ENCODE data around the gene PLXNA4. TPM values are rescaled to one million over a fixed set of nuclear protein-coding genes. Genes with fewer than 3 reads are reported as not detected.

PLXNA4 gene
- total RNA-seq, 1 experiment from 2014 or later = 0.81 TPM

DNA sequence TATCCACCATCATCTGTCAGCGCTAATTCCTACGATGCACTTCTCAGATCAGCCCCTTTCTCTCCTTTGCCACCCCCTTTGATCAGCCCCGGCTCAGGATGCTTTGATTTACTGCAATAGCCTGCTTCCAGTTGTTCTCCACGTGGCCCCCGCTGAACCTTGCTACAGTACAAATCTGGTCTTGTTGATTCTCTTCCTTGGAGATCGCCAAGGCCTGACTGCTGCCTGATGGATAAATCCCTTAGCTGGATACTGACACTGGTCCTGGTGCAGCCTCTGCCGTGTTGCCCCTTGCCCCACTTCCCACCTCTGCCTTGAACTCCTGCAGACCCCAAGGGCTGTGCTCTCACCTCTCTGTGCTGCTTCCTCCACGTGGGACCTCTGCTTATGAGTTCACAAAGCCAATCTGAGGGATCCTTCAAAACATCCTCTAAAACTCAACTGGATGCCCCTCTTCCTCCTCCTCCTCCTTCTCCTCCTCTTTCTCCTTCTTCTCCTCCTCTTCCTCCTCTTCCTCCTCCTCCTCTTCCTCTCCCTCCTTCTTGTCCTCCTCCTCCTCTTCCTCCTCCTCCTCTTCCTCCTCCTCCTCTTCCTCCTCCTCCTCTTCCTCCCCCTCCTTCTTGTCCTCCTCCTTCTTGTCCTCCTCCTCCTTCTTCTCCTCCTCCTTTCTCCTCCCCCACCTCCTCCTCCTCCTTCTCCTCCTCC is 15.3 kb downstream of the PLXNA4 start:
- peaks cover 3% of the 10 kb centered on the region; the same call in 1 of the 2 replicates for H3K36me3 Mint-ChIP-seq
- POLR2A ChIA-PET = no interaction called here
- peaks cover 14% of the 10 kb centered on the region for H3K4me1 Mint-ChIP-seq
- H3K4me3 Mint-ChIP-seq = no peak overlapping the region
- peaks cover 79% of the 10 kb centered on the region for H3K27me3 Mint-ChIP-seq (ENCODE audit: low read depth)
- TF ChIP-seq TEAD4 (CRISPR knock-in tag; IDR thresholded peaks at IDR 0.05) (no peak), OVOL2 (CRISPR knock-in tag; IDR thresholded peaks at IDR 0.05; ENCODE audit: borderline replicate concordance) (no peak), NFATC4 (CRISPR knock-in tag; IDR thresholded peaks at IDR 0.05) (no peak), FOXP1 (CRISPR knock-in tag; IDR thresholded peaks at IDR 0.05; ENCODE audit: borderline replicate concordance) (no peak)
- TF ChIP-seq, protein P1, sequence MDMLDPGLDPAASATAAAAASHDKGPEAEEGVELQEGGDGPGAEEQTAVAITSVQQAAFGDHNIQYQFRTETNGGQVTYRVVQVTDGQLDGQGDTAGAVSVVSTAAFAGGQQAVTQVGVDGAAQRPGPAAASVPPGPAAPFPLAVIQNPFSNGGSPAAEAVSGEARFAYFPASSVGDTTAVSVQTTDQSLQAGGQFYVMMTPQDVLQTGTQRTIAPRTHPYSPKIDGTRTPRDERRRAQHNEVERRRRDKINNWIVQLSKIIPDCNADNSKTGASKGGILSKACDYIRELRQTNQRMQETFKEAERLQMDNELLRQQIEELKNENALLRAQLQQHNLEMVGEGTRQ (CRISPR knock-in tag; IDR thresholded peaks at IDR 0.05) = no peak
- TF ChIP-seq, protein P2, sequence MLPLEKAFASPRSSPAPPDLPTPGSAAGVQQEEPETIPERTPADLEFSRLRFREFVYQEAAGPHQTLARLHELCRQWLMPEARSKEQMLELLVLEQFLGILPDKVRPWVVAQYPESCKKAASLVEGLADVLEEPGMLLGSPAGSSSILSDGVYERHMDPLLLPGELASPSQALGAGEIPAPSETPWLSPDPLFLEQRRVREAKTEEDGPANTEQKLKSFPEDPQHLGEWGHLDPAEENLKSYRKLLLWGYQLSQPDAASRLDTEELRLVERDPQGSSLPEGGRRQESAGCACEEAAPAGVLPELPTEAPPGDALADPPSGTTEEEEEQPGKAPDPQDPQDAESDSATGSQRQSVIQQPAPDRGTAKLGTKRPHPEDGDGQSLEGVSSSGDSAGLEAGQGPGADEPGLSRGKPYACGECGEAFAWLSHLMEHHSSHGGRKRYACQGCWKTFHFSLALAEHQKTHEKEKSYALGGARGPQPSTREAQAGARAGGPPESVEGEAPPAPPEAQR (CRISPR knock-in tag; IDR thresholded peaks at IDR 0.05) = no peak
- peaks cover 4% of the 10 kb centered on the region; the same call in 1 of the 2 replicates for H3K9me3 Mint-ChIP-seq
- DNase-seq (ENCODE audit: low spot score) = no peak
- no peak overlapping the region for H3K27ac Mint-ChIP-seq
- CTCF ChIA-PET = interaction anchor here (1.4 kb wide), 1 partner anchor 43 kb away, joined by 3 read pairs; no protein-coding TSS in a partner anchor
- no peak for ATAC-seq

- ChIA-PET POLR2A (no interaction called here), CTCF (interaction anchor here (1.4 kb wide), 1 partner anchor 42 kb away, joined by 3 read pairs; no protein-coding TSS in a partner anchor)
- Mint-ChIP-seq H3K4me1 (peaks cover 9% of the 10 kb centered on the region), H3K9me3 (peaks cover 4% of the 10 kb centered on the region; the same call in 1 of the 2 replicates), H3K4me3 (no peak overlapping the region), H3K27me3 (ENCODE audit: low read depth) (peaks cover 71% of the 10 kb centered on the region), H3K36me3 (peaks cover 3% of the 10 kb centered on the region; the same call in 1 of the 2 replicates), H3K27ac (no peak overlapping the region)
- DNase-seq (ENCODE audit: low spot score) (no peak), ATAC-seq (no peak)
- TF ChIP-seq, protein P3, sequence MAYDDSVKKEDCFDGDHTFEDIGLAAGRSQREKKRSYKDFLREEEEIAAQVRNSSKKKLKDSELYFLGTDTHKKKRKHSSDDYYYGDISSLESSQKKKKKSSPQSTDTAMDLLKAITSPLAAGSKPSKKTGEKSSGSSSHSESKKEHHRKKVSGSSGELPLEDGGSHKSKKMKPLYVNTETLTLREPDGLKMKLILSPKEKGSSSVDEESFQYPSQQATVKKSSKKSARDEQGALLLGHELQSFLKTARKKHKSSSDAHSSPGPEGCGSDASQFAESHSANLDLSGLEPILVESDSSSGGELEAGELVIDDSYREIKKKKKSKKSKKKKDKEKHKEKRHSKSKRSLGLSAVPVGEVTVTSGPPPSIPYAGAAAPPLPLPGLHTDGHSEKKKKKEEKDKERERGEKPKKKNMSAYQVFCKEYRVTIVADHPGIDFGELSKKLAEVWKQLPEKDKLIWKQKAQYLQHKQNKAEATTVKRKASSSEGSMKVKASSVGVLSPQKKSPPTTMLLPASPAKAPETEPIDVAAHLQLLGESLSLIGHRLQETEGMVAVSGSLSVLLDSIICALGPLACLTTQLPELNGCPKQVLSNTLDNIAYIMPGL (CRISPR knock-in tag; IDR thresholded peaks at IDR 0.05) = no peak
- TF ChIP-seq, protein P4, sequence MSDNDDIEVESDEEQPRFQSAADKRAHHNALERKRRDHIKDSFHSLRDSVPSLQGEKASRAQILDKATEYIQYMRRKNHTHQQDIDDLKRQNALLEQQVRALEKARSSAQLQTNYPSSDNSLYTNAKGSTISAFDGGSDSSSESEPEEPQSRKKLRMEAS (CRISPR knock-in tag; IDR thresholded peaks at IDR 0.05) = no peak
- TF ChIP-seq JAZF1 (CRISPR knock-in tag; IDR thresholded peaks at IDR 0.05) (no peak), NR1H2 (CRISPR knock-in tag; IDR thresholded peaks at IDR 0.05) (no peak), EMX1 (CRISPR knock-in tag; IDR thresholded peaks at IDR 0.05) (no peak), CDX4 (CRISPR knock-in tag; IDR thresholded peaks at IDR 0.05; ENCODE audit: borderline replicate concordance) (no peak), CREB1 (CRISPR knock-in tag; IDR thresholded peaks at IDR 0.05) (no peak), ZNF416 (CRISPR knock-in tag; IDR thresholded peaks at IDR 0.05) (no peak), ZMAT4 (CRISPR knock-in tag; IDR thresholded peaks at IDR 0.05) (no peak), ZNF219 (CRISPR knock-in tag; IDR thresholded peaks at IDR 0.05; ENCODE audit: borderline replicate concordance) (no peak), ZNF232 (CRISPR knock-in tag; IDR thresholded peaks at IDR 0.05) (no peak), NFATC4 (CRISPR knock-in tag; IDR thresholded peaks at IDR 0.05) (no peak)
- TF ChIP-seq, protein P5, sequence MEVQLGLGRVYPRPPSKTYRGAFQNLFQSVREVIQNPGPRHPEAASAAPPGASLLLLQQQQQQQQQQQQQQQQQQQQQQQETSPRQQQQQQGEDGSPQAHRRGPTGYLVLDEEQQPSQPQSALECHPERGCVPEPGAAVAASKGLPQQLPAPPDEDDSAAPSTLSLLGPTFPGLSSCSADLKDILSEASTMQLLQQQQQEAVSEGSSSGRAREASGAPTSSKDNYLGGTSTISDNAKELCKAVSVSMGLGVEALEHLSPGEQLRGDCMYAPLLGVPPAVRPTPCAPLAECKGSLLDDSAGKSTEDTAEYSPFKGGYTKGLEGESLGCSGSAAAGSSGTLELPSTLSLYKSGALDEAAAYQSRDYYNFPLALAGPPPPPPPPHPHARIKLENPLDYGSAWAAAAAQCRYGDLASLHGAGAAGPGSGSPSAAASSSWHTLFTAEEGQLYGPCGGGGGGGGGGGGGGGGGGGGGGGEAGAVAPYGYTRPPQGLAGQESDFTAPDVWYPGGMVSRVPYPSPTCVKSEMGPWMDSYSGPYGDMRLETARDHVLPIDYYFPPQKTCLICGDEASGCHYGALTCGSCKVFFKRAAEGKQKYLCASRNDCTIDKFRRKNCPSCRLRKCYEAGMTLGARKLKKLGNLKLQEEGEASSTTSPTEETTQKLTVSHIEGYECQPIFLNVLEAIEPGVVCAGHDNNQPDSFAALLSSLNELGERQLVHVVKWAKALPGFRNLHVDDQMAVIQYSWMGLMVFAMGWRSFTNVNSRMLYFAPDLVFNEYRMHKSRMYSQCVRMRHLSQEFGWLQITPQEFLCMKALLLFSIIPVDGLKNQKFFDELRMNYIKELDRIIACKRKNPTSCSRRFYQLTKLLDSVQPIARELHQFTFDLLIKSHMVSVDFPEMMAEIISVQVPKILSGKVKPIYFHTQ (CRISPR knock-in tag; IDR thresholded peaks at IDR 0.05) = no peak
- TF ChIP-seq, protein P6, sequence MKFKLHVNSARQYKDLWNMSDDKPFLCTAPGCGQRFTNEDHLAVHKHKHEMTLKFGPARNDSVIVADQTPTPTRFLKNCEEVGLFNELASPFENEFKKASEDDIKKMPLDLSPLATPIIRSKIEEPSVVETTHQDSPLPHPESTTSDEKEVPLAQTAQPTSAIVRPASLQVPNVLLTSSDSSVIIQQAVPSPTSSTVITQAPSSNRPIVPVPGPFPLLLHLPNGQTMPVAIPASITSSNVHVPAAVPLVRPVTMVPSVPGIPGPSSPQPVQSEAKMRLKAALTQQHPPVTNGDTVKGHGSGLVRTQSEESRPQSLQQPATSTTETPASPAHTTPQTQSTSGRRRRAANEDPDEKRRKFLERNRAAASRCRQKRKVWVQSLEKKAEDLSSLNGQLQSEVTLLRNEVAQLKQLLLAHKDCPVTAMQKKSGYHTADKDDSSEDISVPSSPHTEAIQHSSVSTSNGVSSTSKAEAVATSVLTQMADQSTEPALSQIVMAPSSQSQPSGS (CRISPR knock-in tag; IDR thresholded peaks at IDR 0.05; ENCODE audit: borderline replicate concordance, low read depth) = no peak
- TF ChIP-seq, protein P7, sequence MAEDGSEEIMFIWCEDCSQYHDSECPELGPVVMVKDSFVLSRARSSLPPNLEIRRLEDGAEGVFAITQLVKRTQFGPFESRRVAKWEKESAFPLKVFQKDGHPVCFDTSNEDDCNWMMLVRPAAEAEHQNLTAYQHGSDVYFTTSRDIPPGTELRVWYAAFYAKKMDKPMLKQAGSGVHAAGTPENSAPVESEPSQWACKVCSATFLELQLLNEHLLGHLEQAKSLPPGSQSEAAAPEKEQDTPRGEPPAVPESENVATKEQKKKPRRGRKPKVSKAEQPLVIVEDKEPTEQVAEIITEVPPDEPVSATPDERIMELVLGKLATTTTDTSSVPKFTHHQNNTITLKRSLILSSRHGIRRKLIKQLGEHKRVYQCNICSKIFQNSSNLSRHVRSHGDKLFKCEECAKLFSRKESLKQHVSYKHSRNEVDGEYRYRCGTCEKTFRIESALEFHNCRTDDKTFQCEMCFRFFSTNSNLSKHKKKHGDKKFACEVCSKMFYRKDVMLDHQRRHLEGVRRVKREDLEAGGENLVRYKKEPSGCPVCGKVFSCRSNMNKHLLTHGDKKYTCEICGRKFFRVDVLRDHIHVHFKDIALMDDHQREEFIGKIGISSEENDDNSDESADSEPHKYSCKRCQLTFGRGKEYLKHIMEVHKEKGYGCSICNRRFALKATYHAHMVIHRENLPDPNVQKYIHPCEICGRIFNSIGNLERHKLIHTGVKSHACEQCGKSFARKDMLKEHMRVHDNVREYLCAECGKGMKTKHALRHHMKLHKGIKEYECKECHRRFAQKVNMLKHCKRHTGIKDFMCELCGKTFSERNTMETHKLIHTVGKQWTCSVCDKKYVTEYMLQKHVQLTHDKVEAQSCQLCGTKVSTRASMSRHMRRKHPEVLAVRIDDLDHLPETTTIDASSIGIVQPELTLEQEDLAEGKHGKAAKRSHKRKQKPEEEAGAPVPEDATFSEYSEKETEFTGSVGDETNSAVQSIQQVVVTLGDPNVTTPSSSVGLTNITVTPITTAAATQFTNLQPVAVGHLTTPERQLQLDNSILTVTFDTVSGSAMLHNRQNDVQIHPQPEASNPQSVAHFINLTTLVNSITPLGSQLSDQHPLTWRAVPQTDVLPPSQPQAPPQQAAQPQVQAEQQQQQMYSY (CRISPR knock-in tag; IDR thresholded peaks at IDR 0.05) = no peak
Measured at GRCh38 chr7:132560105-132560504, 16.2 kb downstream of the PLXNA4 start.

Measured in WTC11 (cell line).